Measurements from ENCODE around the gene VRK3. TPM values are rescaled to one million over a fixed set of nuclear protein-coding genes. Genes with fewer than 3 reads are reported as not detected.

VRK3 gene
- total RNA-seq, 1 experiment from 2014 or later = 62.5 TPM

GRCh38 chr19:49984491-49984890 is 40.7 kb downstream of the VRK3 start:
- CTCF ChIA-PET = interaction anchor here (0.7 kb wide), 1 partner anchor 85 kb away, joined by 3 read pairs; no protein-coding TSS in a partner anchor
- no peaks in the 10 kb centered on the region for H3K9me2 ChIP-seq (ENCODE audit: insufficient read depth)
- H2AFZ ChIP-seq = no peak overlapping the region
- no peak overlapping the region for H3K4me2 ChIP-seq
- no TSS peak for BruUV-seq (replicated peaks)
- intact Hi-C loops (cut with micrococcal nuclease; ENCODE audit: unreplicated experiment) = no loop called here
- no peak for DNase-seq
- TF ChIP-seq CTCF (conservative IDR thresholded peaks at IDR 0.05) = no peak
- no peak for TF ChIP-seq EZH2 (IDR thresholded peaks at IDR 0.05; ENCODE audit: low read depth)
- no peaks in the 10 kb centered on the region for H3K27me3 ChIP-seq (ENCODE audit: insufficient read depth, low read depth)
- peaks cover 11% of the 10 kb centered on the region; the same call in 1 of the 2 replicates for H3K36me3 ChIP-seq (ENCODE audit: low read depth)
- H3K4me3 ChIP-seq = no peak overlapping the region
- H3K27ac ChIP-seq = no peak overlapping the region
- peaks cover 23% of the 10 kb centered on the region for H3F3A ChIP-seq (ENCODE audit: insufficient read depth, low read depth)
- no peaks in the 10 kb centered on the region for H3K79me2 ChIP-seq (ENCODE audit: low read depth)
- H3K4me1 ChIP-seq (replicated peaks; ENCODE audit: insufficient read depth) = no peaks in the 10 kb centered on the region
- no peaks in the 10 kb centered on the region for H3K9me3 ChIP-seq (ENCODE audit: insufficient read depth, low read depth)
- POLR2A ChIA-PET (ENCODE audit: unreplicated experiment) = no interaction called here
- peaks cover 38% of the 10 kb centered on the region for H4K20me1 ChIP-seq (ENCODE audit: insufficient read depth)

- Histone ChIP-seq H3K4me3 (no peak overlapping the region), H3K27ac (no peak overlapping the region), H3K79me2 (ENCODE audit: low read depth) (no peaks in the 10 kb centered on the region), H3F3A (ENCODE audit: insufficient read depth, low read depth) (peaks cover 23% of the 10 kb centered on the region), H3K27me3 (ENCODE audit: insufficient read depth, low read depth) (no peaks in the 10 kb centered on the region), H4K20me1 (ENCODE audit: insufficient read depth) (peaks cover 38% of the 10 kb centered on the region), H3K4me2 (no peak overlapping the region), H2AFZ (no peak overlapping the region), H3K9me3 (ENCODE audit: insufficient read depth, low read depth) (no peaks in the 10 kb centered on the region), H3K4me1 (replicated peaks; ENCODE audit: insufficient read depth) (no peaks in the 10 kb centered on the region), H3K9me2 (ENCODE audit: insufficient read depth) (no peaks in the 10 kb centered on the region), H3K36me3 (ENCODE audit: low read depth) (peaks cover 11% of the 10 kb centered on the region; the same call in 1 of the 2 replicates)
- intact Hi-C loops (cut with micrococcal nuclease; ENCODE audit: unreplicated experiment) = loop anchor here (1.0 kb wide), 1 partner anchor 46 kb away; no protein-coding TSS in a partner anchor
- TF ChIP-seq CTCF (conservative IDR thresholded peaks at IDR 0.05) (peak; percentile 98), EZH2 (IDR thresholded peaks at IDR 0.05; ENCODE audit: low read depth) (no peak)
- BruUV-seq (replicated peaks) = no TSS peak
- CTCF ChIA-PET = no interaction called here
- peak; percentile 46 to 52 for DNase-seq
- POLR2A ChIA-PET (ENCODE audit: unreplicated experiment) = no interaction called here
Measured at GRCh38 chr19:49983645-49984229, 41.4 kb downstream of the VRK3 start.

GRCh38 chr19:49981603-49982593 is 43.3 kb downstream of the VRK3 start:
- Histone ChIP-seq H3K36me3 (ENCODE audit: low read depth) (peaks cover 11% of the 10 kb centered on the region; the same call in 1 of the 2 replicates), H3K4me2 (no peak overlapping the region), H3K4me1 (replicated peaks; ENCODE audit: insufficient read depth) (no peaks in the 10 kb centered on the region), H4K20me1 (ENCODE audit: insufficient read depth) (peaks cover 25% of the 10 kb centered on the region), H3K79me2 (ENCODE audit: low read depth) (no peaks in the 10 kb centered on the region), H3K4me3 (no peak overlapping the region), H3K9me2 (ENCODE audit: insufficient read depth) (no peaks in the 10 kb centered on the region), H3K27ac (no peak overlapping the region), H2AFZ (no peak overlapping the region), H3K27me3 (ENCODE audit: insufficient read depth, low read depth) (no peaks in the 10 kb centered on the region), H3F3A (ENCODE audit: insufficient read depth, low read depth) (peaks cover 8% of the 10 kb centered on the region), H3K9me3 (ENCODE audit: insufficient read depth, low read depth) (no peaks in the 10 kb centered on the region)
- ChIA-PET POLR2A (ENCODE audit: unreplicated experiment) (no interaction called here), CTCF (no interaction called here)
- intact Hi-C loops (cut with micrococcal nuclease; ENCODE audit: unreplicated experiment) = no loop called here
- no TSS peak for BruUV-seq (replicated peaks)
- TF ChIP-seq CTCF (conservative IDR thresholded peaks at IDR 0.05) = no peak
- TF ChIP-seq EZH2 (IDR thresholded peaks at IDR 0.05; ENCODE audit: low read depth) = no peak
- DNase-seq = no peak

Measured in PC-9 (cell line).